ENCODE results near the gene C16orf54.
A peak's percentile ranks its signal among the peaks of the same experiment; 100 is the strongest.
"Not testable (repeated sequence)": the region's sequence is repeated elsewhere in the genome, so short reads cannot be mapped to it uniquely, and the experiment has no call there.

C16orf54 gene

GRCh38 chr16:29705030-29705429 is 40.8 kb downstream of the C16orf54 start:
- DNase-seq = no peak

- DNase-seq = no peak
Measured at GRCh38 chr16:29702269-29702668, 43.5 kb downstream of the C16orf54 start.

- no peak for DNase-seq
Measured at GRCh38 chr16:29701214-29701555, 44.6 kb downstream of the C16orf54 start.

- DNase-seq = peak; percentile 73
Measured at GRCh38 chr16:29700253-29700987, 45.4 kb downstream of the C16orf54 start.

GRCh38 chr16:29699324-29700219 is 46.2 kb downstream of the C16orf54 start:
- DNase-seq = no peak

- no peak for DNase-seq
Measured at GRCh38 chr16:29698484-29699323, 47.1 kb downstream of the C16orf54 start.

- no peak for DNase-seq
Measured at GRCh38 chr16:29698042-29698441, 47.7 kb downstream of the C16orf54 start.

GRCh38 chr16:29697391-29697790 is 48.4 kb downstream of the C16orf54 start:
- no peak for DNase-seq

- DNase-seq = no peak
Measured at GRCh38 chr16:29696881-29697331, 48.9 kb downstream of the C16orf54 start.

- DNase-seq = not testable (repeated sequence)
Measured at GRCh38 chr16:29695675-29696074, 50.1 kb downstream of the C16orf54 start.

GRCh38 chr16:29694384-29695195 is 51.2 kb downstream of the C16orf54 start:
- DNase-seq = no peak

- DNase-seq = not testable (repeated sequence)
Measured at GRCh38 chr16:29692606-29693005, 53.2 kb downstream of the C16orf54 start.
